Muscle of leg (tissue), 11 donors: Measurements from ENCODE around the gene PLIN1. TPM values are rescaled to one million over a fixed set of nuclear protein-coding genes. Genes with fewer than 3 reads are reported as not detected.

Experiments
- DNase-seq: peaks from one replicate; pipeline ENCODE4 v3.0.0; 2013
- H3K27ac ChIP-seq: one replicate; pipeline ENCODE4 v1.5.1; 2013; ENCODE audit warnings: mild to moderate bottlenecking, low read length, control low read depth
- H3K27me3 ChIP-seq: one replicate; pipeline ENCODE4 v1.6.1; 2013; ENCODE audit warnings: low read length; ENCODE audit not compliant: control insufficient read depth, insufficient read depth
- H3K36me3 ChIP-seq: one replicate; pipeline ENCODE4 v1.6.1; 2013; ENCODE audit warnings: low read length; ENCODE audit not compliant: control insufficient read depth, insufficient read depth
- H3K4me1 ChIP-seq: one replicate; pipeline ENCODE4 v1.6.1; 2013; ENCODE audit warnings: low read length; ENCODE audit not compliant: control insufficient read depth, insufficient read depth
- H3K4me3 ChIP-seq: one replicate; pipeline ENCODE4 v1.5.1; 2013; ENCODE audit warnings: low read length, control low read depth
- H3K9me3 ChIP-seq: replicated peaks from 2 replicates; pipeline ENCODE4 v1.6.1; 2013; ENCODE audit warnings: low read depth, low read length; ENCODE audit not compliant: control insufficient read depth
- WGBS: methylation state at CpG from one replicate; pipeline ENCODE4 v1.1.5; 2013; ENCODE audit warnings: missing lambda C conversion rate; ENCODE audit not compliant: insufficient coverage; 5-methylcytosine and 5-hydroxymethylcytosine counted together
- polyA plus RNA-seq, 8 donors: library from polyadenylated mRNA; unstranded; fragments of 120-200 nt; gene quantifications; one replicate each; pipeline versions ENCODE4 v1.2.1 to v1.2.3, GENCODE V29; 2013; ENCODE audit warnings: inconsistent platforms in 1 of 8, low replicate concordance in 1 of 8; ENCODE audit not compliant: insufficient read length in 8 of 8, insufficient read depth in 1 of 8
- total RNA-seq: library from RNA; stranded (reverse); fragments of 120-200 nt; gene quantifications from one replicate; pipeline ENCODE4 v1.2.4, GENCODE V29; 2013

Gene PLIN1
- total and polyA plus RNA-seq, 9 donors: 0.11 to 0.44 (median 0.25) TPM

DNA sequence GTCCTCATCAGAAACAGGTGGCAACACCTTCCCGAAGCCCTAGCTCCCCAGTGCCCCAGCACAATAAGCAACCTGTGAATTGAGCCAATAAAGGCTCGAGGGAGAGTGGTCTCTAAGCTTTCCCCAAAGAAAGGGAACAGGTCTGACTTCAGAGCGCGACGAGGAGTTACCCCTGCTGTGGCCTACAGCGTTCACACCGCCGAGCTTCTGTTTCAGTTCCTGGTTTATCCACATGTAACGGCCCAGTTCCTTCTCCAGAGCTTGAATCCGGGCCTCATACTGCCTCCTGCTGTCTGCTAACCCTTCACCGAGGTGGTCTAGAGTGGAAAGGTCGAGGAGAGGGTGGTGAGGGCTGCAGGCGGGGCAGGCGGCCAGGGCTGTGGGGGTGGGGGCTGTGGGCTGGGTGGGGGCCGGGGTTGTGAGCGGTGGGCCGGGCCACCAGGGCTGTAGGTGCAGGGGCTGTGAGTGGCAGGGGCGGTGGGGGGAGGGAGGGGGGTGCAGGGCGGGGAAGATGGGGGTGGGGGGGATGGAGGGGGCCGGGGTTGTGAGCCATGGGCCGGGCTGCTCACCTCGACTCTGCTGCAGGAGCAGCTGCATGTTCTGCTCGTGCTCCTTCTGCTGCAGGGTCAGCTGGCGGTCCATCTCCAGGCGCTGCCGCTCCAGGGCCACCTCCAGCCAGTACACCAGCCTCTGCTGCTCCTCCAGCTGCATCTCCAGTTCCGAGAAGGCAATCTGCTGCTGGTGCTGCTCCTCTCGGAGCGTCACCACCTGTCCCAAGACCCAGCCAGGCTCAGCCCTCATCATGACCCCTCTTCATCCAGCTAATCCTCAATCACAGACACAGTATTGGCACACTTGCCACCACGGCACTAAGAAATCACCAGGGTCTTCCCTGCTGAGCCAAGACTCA lies 50.1 kb downstream of the PLIN1 start:
- Histone ChIP-seq H3K36me3 (peaks cover 95% of the 10 kb centered on the region), H3K9me3 (peaks cover 2% of the 10 kb centered on the region), H3K4me3 (no peak overlapping the region), H3K4me1 (no peaks in the 10 kb centered on the region), H3K27ac (no peak overlapping the region), H3K27me3 (no peaks in the 10 kb centered on the region)
- 81% methylated on average over 17 of the region's 30 CpGs for WGBS
- DNase-seq: no peak

GRCh38 chr15:89628301-89628700 lies 50.9 kb downstream of the PLIN1 start:
- no peaks in the 10 kb centered on the region for H3K27me3 ChIP-seq
- no peak for DNase-seq
- no peaks in the 10 kb centered on the region for H3K9me3 ChIP-seq
- peaks cover 96% of the 10 kb centered on the region for H3K36me3 ChIP-seq
- no peaks in the 10 kb centered on the region for H3K4me1 ChIP-seq
- WGBS: 88% methylated on average over 21 of the region's 21 CpGs
- no peak overlapping the region for H3K27ac ChIP-seq
- H3K4me3 ChIP-seq: no peak overlapping the region

DNA sequence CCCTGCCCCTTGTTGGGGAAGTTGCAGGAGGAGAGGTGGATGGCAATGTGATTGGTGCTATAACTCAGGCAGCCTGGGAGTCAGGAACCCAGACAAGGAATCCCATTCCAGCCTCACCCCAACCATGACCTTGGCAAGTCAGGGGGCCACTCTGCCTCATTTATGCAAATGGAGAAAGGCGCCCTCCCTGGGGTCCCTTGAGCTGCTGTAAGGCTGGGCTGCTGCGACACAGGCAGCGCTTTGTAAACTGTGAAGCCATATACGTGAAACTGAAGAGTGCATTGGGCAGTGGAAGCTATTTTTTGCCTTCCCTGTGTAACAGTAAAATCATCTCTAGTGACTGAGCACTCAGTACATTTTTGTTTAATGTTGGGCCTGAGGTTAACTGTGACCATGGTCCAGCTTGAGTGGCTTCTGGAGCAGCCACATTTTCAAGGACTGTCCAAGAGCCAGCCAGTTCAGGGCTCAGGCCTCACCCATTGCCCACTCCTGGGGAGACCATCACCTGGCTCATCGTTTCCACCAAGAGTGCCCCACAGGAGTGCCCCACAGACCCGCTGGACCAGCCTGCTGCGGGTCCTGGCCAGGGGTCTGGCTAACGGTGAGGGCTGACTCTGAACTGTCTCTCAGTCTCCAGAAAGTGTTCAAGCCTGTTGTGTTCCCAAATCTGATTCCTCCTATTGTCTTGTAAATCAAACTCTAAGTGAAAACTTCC lies 51.8 kb downstream of the PLIN1 start:
- Histone ChIP-seq H3K9me3 (no peaks in the 10 kb centered on the region), H3K36me3 (peaks cover 94% of the 10 kb centered on the region), H3K4me3 (no peak overlapping the region), H3K27ac (no peak overlapping the region), H3K4me1 (no peaks in the 10 kb centered on the region), H3K27me3 (no peaks in the 10 kb centered on the region)
- no peak for DNase-seq
- WGBS: 97% methylated on average over 6 of the region's 8 CpGs

- Histone ChIP-seq H3K9me3 (no peaks in the 10 kb centered on the region), H3K27me3 (no peaks in the 10 kb centered on the region), H3K27ac (no peak overlapping the region), H3K4me1 (no peaks in the 10 kb centered on the region), H3K36me3 (peaks cover 83% of the 10 kb centered on the region), H3K4me3 (no peak overlapping the region)
- no peak for DNase-seq
- 75% methylated on average over 5 of the region's 9 CpGs for WGBS
Measured at GRCh38 chr15:89625716-89626115, 53.5 kb downstream of the PLIN1 start.

- no peaks in the 10 kb centered on the region for H3K27me3 ChIP-seq
- H3K9me3 ChIP-seq: no peaks in the 10 kb centered on the region
- peaks cover 68% of the 10 kb centered on the region for H3K36me3 ChIP-seq
- H3K4me3 ChIP-seq: no peak overlapping the region
- DNase-seq: no peak
- H3K27ac ChIP-seq: no peak overlapping the region
- WGBS: no CpG with 5 or more reads among the region's 1 CpG
- H3K4me1 ChIP-seq: no peaks in the 10 kb centered on the region
Measured at GRCh38 chr15:89623165-89623564, 56.0 kb downstream of the PLIN1 start.

DNA sequence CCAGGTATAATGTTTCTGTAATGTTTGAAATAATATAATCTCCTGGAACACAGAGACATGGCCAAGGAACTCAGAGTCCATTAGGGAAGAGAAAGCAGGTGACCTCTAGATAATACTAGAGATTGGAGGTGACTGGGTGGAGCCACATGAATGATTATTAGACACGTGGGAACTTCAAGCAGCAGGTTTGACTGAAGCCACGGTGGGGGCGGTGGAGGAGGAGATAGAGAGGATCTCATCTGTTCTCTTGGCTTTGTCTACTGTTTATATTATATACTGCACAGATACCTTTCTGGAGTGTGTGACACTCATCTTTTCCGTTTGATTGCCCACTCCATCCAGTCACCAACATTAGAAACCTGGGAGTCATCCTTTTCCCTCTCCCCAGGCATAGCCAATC lies 57.6 kb downstream of the PLIN1 start:
- H3K4me3 ChIP-seq: no peak overlapping the region
- no peak for DNase-seq
- 100% methylated on average over 1 of the region's 4 CpGs for WGBS
- H3K27me3 ChIP-seq: no peaks in the 10 kb centered on the region
- no peaks in the 10 kb centered on the region for H3K4me1 ChIP-seq
- H3K27ac ChIP-seq: no peak overlapping the region
- peaks cover 57% of the 10 kb centered on the region for H3K36me3 ChIP-seq
- H3K9me3 ChIP-seq: no peaks in the 10 kb centered on the region

- no peak for DNase-seq
- WGBS: 100% methylated on average over 3 of the region's 4 CpGs
- peaks cover 11% of the 10 kb centered on the region for H3K9me3 ChIP-seq
- no peaks in the 10 kb centered on the region for H3K4me1 ChIP-seq
- H3K27me3 ChIP-seq: no peaks in the 10 kb centered on the region
- H3K36me3 ChIP-seq: peaks cover 22% of the 10 kb centered on the region
- no peak overlapping the region for H3K4me3 ChIP-seq
- no peak overlapping the region for H3K27ac ChIP-seq
Measured at GRCh38 chr15:89616228-89616627, 62.9 kb downstream of the PLIN1 start.

DNA sequence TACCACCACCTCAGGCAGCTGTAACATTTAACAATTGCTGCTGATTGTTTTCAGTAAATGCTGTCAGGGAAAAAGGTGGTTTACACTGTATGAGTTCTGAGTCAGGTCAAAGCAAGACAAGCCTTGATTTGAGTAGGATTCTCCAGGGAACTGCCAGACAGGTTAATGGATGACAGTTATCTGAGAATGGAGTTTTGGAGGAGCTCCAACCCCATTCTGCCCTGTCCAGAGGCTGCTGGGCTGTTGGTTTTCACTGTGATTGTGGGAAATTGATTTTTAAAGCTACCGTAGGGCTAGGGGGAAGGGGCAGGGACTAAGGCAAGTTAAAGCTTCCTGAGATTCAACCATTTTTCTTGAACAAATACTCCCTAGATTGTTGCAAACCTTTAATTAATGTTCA lies 64.0 kb downstream of the PLIN1 start:
- Histone ChIP-seq H3K4me1 (no peaks in the 10 kb centered on the region), H3K36me3 (peaks cover 24% of the 10 kb centered on the region), H3K9me3 (peaks cover 11% of the 10 kb centered on the region), H3K27ac (no peak overlapping the region), H3K27me3 (no peaks in the 10 kb centered on the region), H3K4me3 (no peak overlapping the region)
- no CpG with 5 or more reads among the region's 1 CpG for WGBS
- no peak for DNase-seq
